ENCODE measurements around the gene PARD3.
"Not testable (repeated sequence)": the region's sequence is repeated elsewhere in the genome, so short reads cannot be mapped to it uniquely, and the experiment has no call there.

PARD3 gene

GRCh38 chr10:34794835-34795234 is 20.3 kb downstream of the PARD3 start:
- no peak for TF ChIP-seq CTCF (conservative IDR thresholded peaks at IDR 0.05; ENCODE audit: low read depth)
- no peak overlapping the region; the same call in 1 of the 2 replicates for H3K27ac ChIP-seq
- ChIA-PET CTCF (interaction anchor here (0.6 kb wide), 1 partner anchor 188 kb away, joined by 4 read pairs; no protein-coding TSS in a partner anchor), POLR2A (ENCODE audit: low non-redundant PET) (no interaction called here)
- DNase-seq (ENCODE audit: low spot score) = no peak

GRCh38 chr10:34793581-34793980 is 21.5 kb downstream of the PARD3 start:
- POLR2A ChIA-PET (ENCODE audit: low non-redundant PET); CTCF ChIA-PET; DNase-seq (ENCODE audit: low spot score): not testable (repeated sequence)
- peak overlapping the region; percentile 61 for H3K27ac ChIP-seq

GRCh38 chr10:34792881-34793280 is 22.2 kb downstream of the PARD3 start:
- H3K27ac ChIP-seq = peak overlapping the region; percentile 61
- CTCF ChIA-PET = interaction anchor here (0.7 kb wide), 1 partner anchor 21 kb away, joined by 4 read pairs; no protein-coding TSS in a partner anchor
- no peak for DNase-seq (ENCODE audit: low spot score)
- no peak for TF ChIP-seq CTCF (conservative IDR thresholded peaks at IDR 0.05; ENCODE audit: low read depth)
- POLR2A ChIA-PET (ENCODE audit: low non-redundant PET) = no interaction called here

GRCh38 chr10:34791947-34792346 is 23.1 kb downstream of the PARD3 start:
- no peak for DNase-seq (ENCODE audit: low spot score)
- peak overlapping the region; percentile 61 for H3K27ac ChIP-seq
- no peak for TF ChIP-seq CTCF (conservative IDR thresholded peaks at IDR 0.05; ENCODE audit: low read depth)
- POLR2A ChIA-PET (ENCODE audit: low non-redundant PET) = no interaction called here
- CTCF ChIA-PET = interaction anchor here (0.5 kb wide), 1 partner anchor 56 kb away, joined by 5 read pairs; no protein-coding TSS in a partner anchor

- ChIA-PET CTCF (no interaction called here), POLR2A (ENCODE audit: low non-redundant PET) (no interaction called here)
- DNase-seq (ENCODE audit: low spot score) = no peak
- no peak for TF ChIP-seq CTCF (conservative IDR thresholded peaks at IDR 0.05; ENCODE audit: low read depth)
- peak overlapping the region; percentile 61 for H3K27ac ChIP-seq
Measured at GRCh38 chr10:34791228-34791627, 23.9 kb downstream of the PARD3 start.

- H3K27ac ChIP-seq = no peak overlapping the region
- TF ChIP-seq CTCF (conservative IDR thresholded peaks at IDR 0.05; ENCODE audit: low read depth) = no peak
- CTCF ChIA-PET = no interaction called here
Measured at GRCh38 chr10:34789966-34790506, 25.1 kb downstream of the PARD3 start.

GRCh38 chr10:34786464-34786863 is 28.6 kb downstream of the PARD3 start:
- POLR2A ChIA-PET (ENCODE audit: low non-redundant PET) = no interaction called here
- H3K27ac ChIP-seq = no peak overlapping the region

More at GRCh38 chr10:34789966-34790506, 25.1 kb downstream of the PARD3 start:
- no peak for DNase-seq (ENCODE audit: low spot score)
- POLR2A ChIA-PET (ENCODE audit: low non-redundant PET) = no interaction called here

More at GRCh38 chr10:34786464-34786863, 28.6 kb downstream of the PARD3 start:
- CTCF ChIA-PET = no interaction called here
- no peak for DNase-seq (ENCODE audit: low spot score)
- TF ChIP-seq CTCF (conservative IDR thresholded peaks at IDR 0.05; ENCODE audit: low read depth) = no peak

Data from RWPE1 (cell line).